GM12878 (cell line): ENCODE data around the gene TMEM87A. TPM values are rescaled to one million over a fixed set of nuclear protein-coding genes. Genes with fewer than 3 reads are reported as not detected.

Experiments used
- BACH1 ChIP-seq: fragments of 450-650 bp; IDR thresholded peaks from 2 replicates; pipeline ENCODE4 v1.6.1; 2017; ENCODE audit warnings: mild to moderate bottlenecking, borderline replicate concordance
- BHLHE40 ChIP-seq, 2 experiments: fragments of 450-650 bp in 1 of 2; IDR thresholded peaks; 2 replicates each; pipeline ENCODE4 v1.6.1; 2011 to 2017; ENCODE audit warnings: low read depth in 2 of 2, borderline replicate concordance in 1 of 2, improper control_type of control experiment in 1 of 2, low read length in 1 of 2, mild to moderate bottlenecking in 1 of 2
- CBFB ChIP-seq: IDR thresholded peaks from 2 replicates; pipeline ENCODE4 v1.6.1; 2016; ENCODE audit warnings: antibody characterized with exemption, low read depth
- CEBPZ ChIP-seq: fragments of 150-350 bp; IDR thresholded peaks from 2 replicates; pipeline ENCODE4 v1.6.1; 2016; ENCODE audit warnings: low read depth, low read length
- CUX1 ChIP-seq: IDR thresholded peaks from 2 replicates; pipeline ENCODE4 v1.6.1; 2012; ENCODE audit warnings: improper control_type of control experiment, low read depth, low read length; ENCODE audit not compliant: insufficient replicate concordance
- MEF2A ChIP-seq: IDR thresholded peaks from 2 replicates; pipeline ENCODE4 v1.6.1; 2011; ENCODE audit warnings: low read depth, mild to moderate bottlenecking, low read length, moderate library complexity; ENCODE audit not compliant: insufficient read depth
- NBN ChIP-seq: fragments of 450-650 bp; IDR thresholded peaks from 2 replicates; pipeline ENCODE4 v1.6.1; 2016
- NFIC ChIP-seq: IDR thresholded peaks from 2 replicates; pipeline ENCODE4 v1.6.1; 2012; ENCODE audit warnings: low read depth, mild to moderate bottlenecking, inconsistent platforms, low read length, moderate library complexity
- USF2 ChIP-seq: IDR thresholded peaks from 2 replicates; pipeline ENCODE4 v1.6.1; 2011; ENCODE audit warnings: low read depth, low read length, improper control_type of control experiment, borderline replicate concordance
- ZNF207 ChIP-seq: fragments of 450-650 bp; IDR thresholded peaks from 2 replicates; pipeline ENCODE4 v1.6.1; 2014; ENCODE audit warnings: antibody characterized with exemption, mild to moderate bottlenecking, borderline replicate concordance
- ZNF687 ChIP-seq: fragments of 450-650 bp; IDR thresholded peaks from 2 replicates; pipeline ENCODE4 v1.6.1; 2017; ENCODE audit warnings: mild to moderate bottlenecking, moderate library complexity
- polyA plus RNA-seq, 11 experiments: library from polyadenylated mRNA; depleted of rRNA in 4 of 11; unstranded in 6 of 11; stranded (reverse) in 5 of 11; fragments of >200 nt; fragmentation: Nextera tagmentation in 4 of 11; fragmentation: Illumina TruSeq in 1 of 11; extraction: Ambion mirVana in 4 of 11; extraction: Trizol in 1 of 11; gene quantifications; 1 replicate in 1 of 11; 2 replicates in 10 of 11; pipeline versions ENCODE4 v1.2.1 to v1.2.3, GENCODE V29; 2011 to 2016; ENCODE audit warnings: inconsistent platforms in 2 of 11, missing spikeins in 2 of 11, low read depth in 1 of 11
- total RNA-seq, 4 experiments: library from RNA; depleted of rRNA in 3 of 4; stranded (reverse); fragments of >200 nt in 3 of 4; fragmentation: Illumina TruSeq in 1 of 4; extraction: Trizol in 1 of 4; gene quantifications; 2 replicates each; pipeline versions ENCODE4 v1.2.1 to v1.2.3, GENCODE V29; 2013 to 2021

The TMEM87A gene
- total and polyA plus RNA-seq, 10 of the 15 experiments (the other 5 are each of a cell fraction or from before 2014, with no cell fraction given), result 18.2 to 53.2 (median 33.4) TPM

GRCh38 chr15:42217568-42217967, 55.7 kb downstream of the TMEM87A start (continued):
- TF ChIP-seq ZNF687, result no peak
- no peak for TF ChIP-seq BHLHE40 (IDR thresholded peaks at IDR 0.05; ENCODE audit: borderline replicate concordance in 1 of 2, low read depth in 2 of 2, low read length in 1 of 2)
- no peak for TF ChIP-seq CBFB
- no peak for TF ChIP-seq NBN
- TF ChIP-seq BACH1, result no peak
- TF ChIP-seq CUX1, result no peak
- no peak for TF ChIP-seq ZNF207
- no peak for TF ChIP-seq CEBPZ
- TF ChIP-seq USF2, result no peak
- no peak for TF ChIP-seq NFIC
- TF ChIP-seq MEF2A, result no peak
